Endodermal cell (in vitro differentiated cells): Measurements from ENCODE around the gene ZBTB1. TPM values are rescaled to one million over a fixed set of nuclear protein-coding genes. Genes with fewer than 3 reads are reported as not detected.

Source experiments
- DNase-seq: peaks from one replicate; pipeline ENCODE4 v3.0.0-alpha.2; 2017
- H3K27ac ChIP-seq: 2 replicates; pipeline ENCODE4 v1.5.1; 2013; ENCODE audit warnings: mild to moderate bottlenecking, low read depth, low read length, moderate library complexity
- H3K27me3 ChIP-seq: 2 replicates; pipeline ENCODE4 v1.6.1; 2013; ENCODE audit warnings: mild to moderate bottlenecking, low read length, moderate library complexity; ENCODE audit not compliant: insufficient read depth, control insufficient read depth, poor library complexity, severe bottlenecking
- H3K36me3 ChIP-seq: 2 replicates; pipeline ENCODE4 v1.7.0; 2013; ENCODE audit warnings: mild to moderate bottlenecking, low read length, moderate library complexity; ENCODE audit not compliant: control insufficient read depth, insufficient read depth
- H3K4me1 ChIP-seq: one replicate; pipeline ENCODE4 v1.7.0; 2013; ENCODE audit warnings: low read length; ENCODE audit not compliant: control insufficient read depth, insufficient read depth
- H3K4me3 ChIP-seq: 2 replicates; pipeline ENCODE4 v1.5.1; 2013; ENCODE audit warnings: mild to moderate bottlenecking, low read length, moderate library complexity
- H3K9ac ChIP-seq: 2 replicates; pipeline ENCODE4 v1.6.1; 2013; ENCODE audit warnings: mild to moderate bottlenecking, low read length, moderate library complexity; ENCODE audit not compliant: poor library complexity, severe bottlenecking; ENCODE audit errors: extremely low read depth
- H3K9me3 ChIP-seq: 2 replicates; pipeline ENCODE4 v1.6.1; 2013; ENCODE audit warnings: mild to moderate bottlenecking, low read length, moderate library complexity; ENCODE audit not compliant: control insufficient read depth
- H3K27ac Mint-ChIP-seq: 2 replicates; pipeline ENCODE4 v1.8.0; 2020; ENCODE audit warnings: mixed read lengths
- H3K27me3 Mint-ChIP-seq: 2 replicates; pipeline ENCODE4 v1.8.0; 2021; ENCODE audit warnings: mild to moderate bottlenecking, mixed read lengths; ENCODE audit not compliant: insufficient read depth
- H3K36me3 Mint-ChIP-seq: 2 replicates; pipeline ENCODE4 v1.8.0; 2020; ENCODE audit warnings: low read depth, mixed read lengths
- H3K4me1 Mint-ChIP-seq: 2 replicates; pipeline ENCODE4 v1.8.0; 2020; ENCODE audit warnings: mixed read lengths
- H3K4me3 Mint-ChIP-seq: 2 replicates; pipeline ENCODE4 v1.8.0; 2020; ENCODE audit warnings: mild to moderate bottlenecking, moderate library complexity, mixed read lengths
- H3K9me3 Mint-ChIP-seq: 2 replicates; pipeline ENCODE4 v1.8.0; 2020; ENCODE audit warnings: mild to moderate bottlenecking, mixed read lengths
- WGBS, 2 experiments: methylation state at CpG; one replicate each; pipeline versions ENCODE4 v1.1.5 to v1.1.7; 2013; ENCODE audit warnings: missing lambda C conversion rate in 2 of 2, mixed read lengths in 1 of 2; ENCODE audit not compliant: insufficient coverage in 1 of 2, insufficient read length in 1 of 2; 5-methylcytosine and 5-hydroxymethylcytosine counted together
- total RNA-seq, 2 donors: library from RNA; stranded (reverse); fragmentation: NEBNext Ultra II Directional in 1 of 2; extraction: Animal tissue kit (Norgen Biotek cat#: 25700) in 1 of 2; gene quantifications; 2 replicates in 1 of 2; 3 replicates in 1 of 2; pipeline ENCODE4 v1.2.1, GENCODE V29; 2021
- TF ChIP-seq, protein P1 (sequence below): fragments of 200-600 bp; sonication (generic); conservative IDR thresholded peaks from 2 replicates; pipeline ENCODE4 v1.5.0; 2021; ENCODE audit warnings: antibody characterized with exemption, mild to moderate bottlenecking

The ZBTB1 gene
- total RNA-seq, 2 donors from 2014 or later: 31.0 to 32.4 TPM

DNA sequence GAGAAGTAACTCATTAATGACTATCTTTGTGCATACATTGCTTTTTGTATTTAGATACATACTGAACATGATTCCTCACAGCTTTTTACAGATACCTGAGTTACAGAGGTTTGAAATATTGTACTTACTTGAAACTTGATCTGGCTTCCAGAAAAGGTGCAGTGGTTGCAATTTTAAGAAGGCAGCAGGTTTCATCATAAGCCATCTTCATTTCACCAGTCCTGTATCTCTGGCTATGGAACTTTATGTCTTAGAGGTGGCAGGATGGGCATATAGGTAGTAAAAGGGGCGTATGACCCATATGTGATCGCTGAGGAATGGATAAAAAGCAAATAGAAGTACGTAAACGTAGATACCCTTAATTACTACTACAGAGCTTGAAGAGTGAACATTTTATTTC lies 13.7 kb downstream of the ZBTB1 start:
- H3K4me1 Mint-ChIP-seq: no peaks in the 10 kb centered on the region
- peaks cover 24% of the 10 kb centered on the region for H3K36me3 ChIP-seq
- no peaks in the 10 kb centered on the region for H3K9me3 ChIP-seq
- no peak overlapping the region for H3K27ac Mint-ChIP-seq
- no peaks in the 10 kb centered on the region for H3K27me3 ChIP-seq
- DNase-seq: no peak
- H3K36me3 Mint-ChIP-seq: peaks cover 4% of the 10 kb centered on the region
- H3K9me3 Mint-ChIP-seq: no peaks in the 10 kb centered on the region
- H3K4me1 ChIP-seq: no peaks in the 10 kb centered on the region
- 96% methylated on average over 2 of the region's 4 CpGs; no CpG with 5 or more reads in 1 of the 2 experiments for WGBS, 2 experiments
- H3K4me3 Mint-ChIP-seq: no peak overlapping the region
- no peaks in the 10 kb centered on the region for H3K27me3 Mint-ChIP-seq
- TF ChIP-seq, protein P1, sequence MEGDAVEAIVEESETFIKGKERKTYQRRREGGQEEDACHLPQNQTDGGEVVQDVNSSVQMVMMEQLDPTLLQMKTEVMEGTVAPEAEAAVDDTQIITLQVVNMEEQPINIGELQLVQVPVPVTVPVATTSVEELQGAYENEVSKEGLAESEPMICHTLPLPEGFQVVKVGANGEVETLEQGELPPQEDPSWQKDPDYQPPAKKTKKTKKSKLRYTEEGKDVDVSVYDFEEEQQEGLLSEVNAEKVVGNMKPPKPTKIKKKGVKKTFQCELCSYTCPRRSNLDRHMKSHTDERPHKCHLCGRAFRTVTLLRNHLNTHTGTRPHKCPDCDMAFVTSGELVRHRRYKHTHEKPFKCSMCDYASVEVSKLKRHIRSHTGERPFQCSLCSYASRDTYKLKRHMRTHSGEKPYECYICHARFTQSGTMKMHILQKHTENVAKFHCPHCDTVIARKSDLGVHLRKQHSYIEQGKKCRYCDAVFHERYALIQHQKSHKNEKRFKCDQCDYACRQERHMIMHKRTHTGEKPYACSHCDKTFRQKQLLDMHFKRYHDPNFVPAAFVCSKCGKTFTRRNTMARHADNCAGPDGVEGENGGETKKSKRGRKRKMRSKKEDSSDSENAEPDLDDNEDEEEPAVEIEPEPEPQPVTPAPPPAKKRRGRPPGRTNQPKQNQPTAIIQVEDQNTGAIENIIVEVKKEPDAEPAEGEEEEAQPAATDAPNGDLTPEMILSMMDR: no peak
- no peak overlapping the region for H3K27ac ChIP-seq
- H3K4me3 ChIP-seq: no peak overlapping the region
- no peak overlapping the region for H3K9ac ChIP-seq

DNA sequence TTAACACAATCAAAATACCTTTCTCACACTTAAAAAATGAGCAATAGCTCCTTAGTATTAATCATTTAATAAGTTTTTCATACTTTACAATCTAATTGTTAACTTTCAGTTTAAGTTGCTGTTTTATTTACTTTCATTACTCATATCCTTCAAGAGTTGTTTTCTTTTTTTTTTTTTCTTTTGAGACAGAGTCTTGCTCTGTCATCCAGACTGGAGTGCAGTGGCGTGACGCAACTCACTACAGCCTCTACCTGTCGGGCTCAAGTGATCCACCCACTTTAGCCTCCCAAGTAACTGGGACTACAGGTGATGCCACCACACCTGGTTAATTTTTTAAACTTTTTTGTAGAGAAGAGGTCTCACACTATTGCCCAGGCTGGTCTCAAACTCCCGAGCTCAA lies 16.1 kb downstream of the ZBTB1 start:
- peaks cover 4% of the 10 kb centered on the region for H3K36me3 Mint-ChIP-seq
- H3K9me3 Mint-ChIP-seq: no peaks in the 10 kb centered on the region
- Histone ChIP-seq H3K4me3 (no peak overlapping the region), H3K4me1 (no peaks in the 10 kb centered on the region), H3K27ac (no peak overlapping the region), H3K9me3 (no peaks in the 10 kb centered on the region), H3K27me3 (no peaks in the 10 kb centered on the region), H3K9ac (no peak overlapping the region), H3K36me3 (peaks cover 40% of the 10 kb centered on the region)
- H3K27me3 Mint-ChIP-seq: no peaks in the 10 kb centered on the region
- no peak overlapping the region for H3K27ac Mint-ChIP-seq
- no peak overlapping the region for H3K4me3 Mint-ChIP-seq
- DNase-seq: no peak
- no peaks in the 10 kb centered on the region for H3K4me1 Mint-ChIP-seq
- TF ChIP-seq, protein P1: no peak
- WGBS, 2 experiments: 96 to 100% methylated on average over 2 to 4 of the region's 4 CpGs

DNA sequence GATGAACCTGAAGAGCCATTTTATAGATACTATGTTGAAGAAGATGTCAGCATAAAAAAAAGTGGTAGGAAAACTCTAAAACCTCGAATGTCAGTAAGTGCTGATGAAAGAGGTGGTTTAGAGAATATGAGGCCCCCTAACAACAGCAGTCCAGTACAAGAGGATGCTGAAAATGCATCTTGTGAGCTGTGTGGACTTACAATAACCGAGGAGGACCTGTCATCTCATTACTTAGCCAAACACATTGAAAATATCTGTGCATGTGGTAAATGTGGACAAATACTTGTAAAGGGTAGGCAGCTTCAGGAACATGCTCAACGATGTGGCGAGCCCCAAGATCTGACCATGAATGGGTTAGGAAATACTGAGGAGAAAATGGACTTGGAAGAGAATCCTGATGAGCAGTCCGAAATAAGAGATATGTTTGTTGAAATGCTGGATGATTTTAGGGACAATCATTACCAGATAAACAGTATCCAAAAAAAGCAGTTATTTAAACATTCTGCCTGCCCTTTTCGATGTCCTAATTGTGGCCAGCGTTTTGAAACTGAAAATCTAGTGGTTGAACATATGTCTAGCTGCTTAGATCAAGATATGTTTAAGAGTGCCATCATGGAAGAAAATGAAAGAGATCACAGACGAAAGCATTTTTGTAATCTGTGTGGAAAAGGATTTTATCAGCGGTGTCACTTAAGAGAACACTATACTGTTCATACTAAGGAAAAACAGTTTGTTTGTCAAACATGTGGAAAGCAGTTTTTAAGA lies 18.2 kb downstream of the ZBTB1 start:
- no peaks in the 10 kb centered on the region for H3K27me3 ChIP-seq
- no peaks in the 10 kb centered on the region for H3K9me3 ChIP-seq
- Mint-ChIP-seq H3K4me3 (no peak overlapping the region), H3K27me3 (no peaks in the 10 kb centered on the region), H3K9me3 (peaks cover 2% of the 10 kb centered on the region), H3K27ac (no peak overlapping the region), H3K4me1 (no peaks in the 10 kb centered on the region), H3K36me3 (peaks cover 12% of the 10 kb centered on the region)
- H3K4me1 ChIP-seq: no peaks in the 10 kb centered on the region
- no peak overlapping the region for H3K4me3 ChIP-seq
- no peak overlapping the region for H3K9ac ChIP-seq
- H3K27ac ChIP-seq: no peak overlapping the region
- peaks cover 48% of the 10 kb centered on the region for H3K36me3 ChIP-seq
- TF ChIP-seq, protein P1: no peak
- WGBS, 2 experiments: 90 to 97% methylated on average over 7 to 9 of the region's 9 CpGs
- no peak for DNase-seq
